NCI-H748 (cell line): ENCODE results near the gene CDK10.
"Not testable (repeated sequence)": the region's sequence is repeated elsewhere in the genome, so short reads cannot be mapped to it uniquely, and the experiment has no call there.

Experiments
- DNase-seq: peaks from one replicate; lab custom pipeline; 2025; ENCODE audit not compliant: unreplicated experiment; lab: John Stamatoyannopoulos, UW

CDK10 gene

GRCh38 chr16:89667000-89667399 lies 19.5 kb upstream of the CDK10 start:
- peak; percentile 6 for DNase-seq

GRCh38 chr16:89667633-89668032 lies 18.9 kb upstream of the CDK10 start:
- no peak for DNase-seq

- no peak for DNase-seq
These were observed 17.7 kb upstream of the CDK10 start for GRCh38 chr16:89668790-89669158.

GRCh38 chr16:89669755-89670154 lies 16.7 kb upstream of the CDK10 start:
- no peak for DNase-seq

- DNase-seq: no peak
These were observed 15.7 kb upstream of the CDK10 start for GRCh38 chr16:89670496-89671431.

GRCh38 chr16:89671565-89671964 lies 14.9 kb upstream of the CDK10 start:
- not testable (repeated sequence) for DNase-seq

- DNase-seq: no peak
These were observed 14.1 kb upstream of the CDK10 start for GRCh38 chr16:89672177-89672941.

GRCh38 chr16:89678258-89678657 lies 8.2 kb upstream of the CDK10 start:
- no peak for DNase-seq

GRCh38 chr16:89685916-89686315 lies 573 bp upstream of the CDK10 start:
- DNase-seq: no peak

- DNase-seq: peak; percentile 72
These were observed 827 bp downstream of the CDK10 start for GRCh38 chr16:89687092-89687940.

- DNase-seq: no peak
These were observed 1.9 kb downstream of the CDK10 start for GRCh38 chr16:89688395-89688794.

- no peak for DNase-seq
These were observed 2.7 kb downstream of the CDK10 start for GRCh38 chr16:89689142-89689541.

- DNase-seq: not testable (repeated sequence)
These were observed 3.1 kb downstream of the CDK10 start for GRCh38 chr16:89689621-89690020.

- DNase-seq: no peak
These were observed 4.0 kb downstream of the CDK10 start for GRCh38 chr16:89690392-89690901.

GRCh38 chr16:89691231-89691985 lies 4.9 kb downstream of the CDK10 start:
- DNase-seq: no peak

- no peak for DNase-seq
These were observed 5.6 kb downstream of the CDK10 start for GRCh38 chr16:89691986-89692569.

- DNase-seq: no peak
These were observed 6.8 kb downstream of the CDK10 start for GRCh38 chr16:89693289-89693731.

GRCh38 chr16:89693931-89694783 lies 7.7 kb downstream of the CDK10 start:
- no peak for DNase-seq

- DNase-seq: not testable (repeated sequence)
These were observed 8.2 kb downstream of the CDK10 start for GRCh38 chr16:89694784-89695085.
